Activated CD8-positive, alpha-beta T cell treated with anti-CD3 and anti-CD28 coated beads, Interleukin-2, amount 10 ng/mL, durations not matched to agents 7 days and 5 days (primary cell): ENCODE measurements around the gene TAF1. TPM values are rescaled to one million over a fixed set of nuclear protein-coding genes. Genes with fewer than 3 reads are reported as not detected.
"Not testable (repeated sequence)": the region's sequence is repeated elsewhere in the genome, so short reads cannot be mapped to it uniquely, and the experiment has no call there.

ENCODE experiments used
- ATAC-seq: fragments of 150-1000 bp; cut with Tn5 transposase; one replicate; pipeline ENCODE4 v1.10.0; 2021; ENCODE audit warnings: moderate library complexity
- CTCF ChIA-PET: fragments of 350-600 bp; sonication (Branson Sonifier 250); formaldehyde crosslinking; loops from one replicate; lab custom pipeline; 2021; ENCODE audit warnings: antibody characterized with exemption; lab: Charles Lee
- POLR2A ChIA-PET: fragments of 350-600 bp; sonication (Branson Sonifier 250); formaldehyde crosslinking; loops from one replicate; lab custom pipeline; 2021; ENCODE audit warnings: antibody characterized with exemption; lab: Charles Lee
- DNase-seq: peaks from one replicate; pipeline ENCODE4 v3.0.0-alpha.2; 2020
- H3K27ac Mint-ChIP-seq: one replicate; pipeline ENCODE4 v1.8.0; 2021; ENCODE audit warnings: mild to moderate bottlenecking, mixed read lengths
- H3K27me3 Mint-ChIP-seq: one replicate; pipeline ENCODE4 v1.8.0; 2021; ENCODE audit warnings: low read depth, mixed read lengths
- H3K36me3 Mint-ChIP-seq: one replicate; pipeline ENCODE4 v1.8.0; 2021; ENCODE audit warnings: low read depth, mixed read lengths
- H3K4me1 Mint-ChIP-seq: one replicate; pipeline ENCODE4 v1.8.0; 2021; ENCODE audit warnings: low read depth, mixed read lengths
- H3K4me3 Mint-ChIP-seq: one replicate; pipeline ENCODE4 v1.8.0; 2021; ENCODE audit warnings: mild to moderate bottlenecking, mixed read lengths
- H3K9me3 Mint-ChIP-seq: one replicate; pipeline ENCODE4 v1.8.0; 2022; ENCODE audit warnings: mixed read lengths; ENCODE audit not compliant: insufficient read depth
- total RNA-seq, 2 experiments: library from RNA; stranded (reverse); gene quantifications; one replicate each; pipeline ENCODE4 v1.2.3, GENCODE V29; 2021

TAF1 gene
- total RNA-seq, 2 experiments from 2014 or later: 35.0 to 43.6 TPM

DNA sequence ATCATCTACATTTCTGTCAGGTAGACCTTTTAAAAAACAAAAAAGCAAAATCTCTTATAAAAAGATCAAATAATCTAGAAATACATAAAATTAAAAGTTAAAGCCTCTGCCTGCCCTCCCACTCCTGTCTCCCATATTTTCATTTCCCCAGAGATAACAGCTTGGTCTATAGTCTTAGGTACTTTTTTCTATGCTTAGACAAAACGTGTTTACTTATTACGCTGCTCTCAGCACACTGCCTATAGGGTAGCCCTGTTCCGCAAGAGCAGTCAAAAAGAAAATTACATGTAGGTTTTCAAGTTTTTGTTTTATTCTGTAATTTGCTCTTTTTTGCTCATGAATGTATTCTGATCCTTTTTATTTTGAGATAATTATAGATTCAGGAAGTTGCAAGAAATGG lies 73.3 kb downstream of the TAF1 start:
- Mint-ChIP-seq H3K27ac (no peak overlapping the region), H3K4me3 (no peak overlapping the region), H3K36me3 (peaks cover 36% of the 10 kb centered on the region), H3K9me3 (no peaks in the 10 kb centered on the region), H3K27me3 (no peaks in the 10 kb centered on the region), H3K4me1 (peaks cover 4% of the 10 kb centered on the region)
- no peak for ATAC-seq
- POLR2A ChIA-PET: no interaction called here
- no peak for DNase-seq
- CTCF ChIA-PET: no interaction called here

- ATAC-seq (no peak), DNase-seq (no peak)
- peaks cover 35% of the 10 kb centered on the region for H3K36me3 Mint-ChIP-seq
- H3K9me3 Mint-ChIP-seq: no peaks in the 10 kb centered on the region
- no peaks in the 10 kb centered on the region for H3K27me3 Mint-ChIP-seq
- POLR2A ChIA-PET: no interaction called here
- no peak overlapping the region for H3K27ac Mint-ChIP-seq
- no peak overlapping the region for H3K4me3 Mint-ChIP-seq
- CTCF ChIA-PET: no interaction called here
- H3K4me1 Mint-ChIP-seq: peaks cover 4% of the 10 kb centered on the region
Observed at GRCh38 chrX:71439896-71440295, 73.7 kb downstream of the TAF1 start.

DNA sequence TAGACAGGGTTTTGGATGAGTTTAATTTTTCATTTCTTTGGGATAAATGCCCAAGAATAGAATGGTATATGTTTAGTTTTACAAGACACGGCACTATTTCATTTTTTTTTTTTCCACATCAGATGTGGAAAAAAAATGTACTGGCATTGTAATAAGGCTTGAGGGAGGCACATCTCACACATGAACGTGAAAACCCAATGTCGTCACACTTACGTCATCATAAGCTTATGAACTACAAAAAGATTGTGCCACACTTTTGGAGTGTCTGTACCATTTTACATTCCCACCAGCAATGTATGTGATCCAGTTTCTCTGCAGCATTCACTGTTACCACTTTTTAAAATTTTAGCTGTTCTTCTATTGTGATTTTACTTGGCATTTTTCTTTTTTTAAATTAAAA lies 74.2 kb downstream of the TAF1 start:
- ATAC-seq: no peak
- no peaks in the 10 kb centered on the region for H3K27me3 Mint-ChIP-seq
- peaks cover 4% of the 10 kb centered on the region for H3K4me1 Mint-ChIP-seq
- H3K4me3 Mint-ChIP-seq: no peak overlapping the region
- POLR2A ChIA-PET: no interaction called here
- peaks cover 35% of the 10 kb centered on the region for H3K36me3 Mint-ChIP-seq
- no peak overlapping the region for H3K27ac Mint-ChIP-seq
- CTCF ChIA-PET: no interaction called here
- no peak for DNase-seq
- H3K9me3 Mint-ChIP-seq: no peaks in the 10 kb centered on the region

DNA sequence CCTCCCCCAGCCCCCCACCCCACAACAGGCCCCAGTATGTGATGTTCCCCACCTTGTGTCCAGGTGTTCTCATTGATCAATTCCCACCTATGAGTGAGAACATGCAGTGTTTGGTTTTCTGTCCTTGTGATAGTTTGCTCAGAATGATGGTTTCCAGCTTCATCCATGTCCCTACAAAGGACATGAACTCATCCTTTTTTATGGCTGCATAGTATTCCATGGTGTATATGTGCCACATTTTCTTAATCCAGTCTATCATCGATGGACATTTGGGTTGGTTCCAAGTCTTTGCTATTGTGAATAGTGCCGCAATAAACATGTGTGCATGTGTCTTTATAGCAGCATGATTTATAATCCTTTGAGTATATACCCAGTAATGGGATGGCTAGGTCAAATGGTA lies 75.7 kb downstream of the TAF1 start:
- not testable (repeated sequence) for H3K4me1 Mint-ChIP-seq

DNA sequence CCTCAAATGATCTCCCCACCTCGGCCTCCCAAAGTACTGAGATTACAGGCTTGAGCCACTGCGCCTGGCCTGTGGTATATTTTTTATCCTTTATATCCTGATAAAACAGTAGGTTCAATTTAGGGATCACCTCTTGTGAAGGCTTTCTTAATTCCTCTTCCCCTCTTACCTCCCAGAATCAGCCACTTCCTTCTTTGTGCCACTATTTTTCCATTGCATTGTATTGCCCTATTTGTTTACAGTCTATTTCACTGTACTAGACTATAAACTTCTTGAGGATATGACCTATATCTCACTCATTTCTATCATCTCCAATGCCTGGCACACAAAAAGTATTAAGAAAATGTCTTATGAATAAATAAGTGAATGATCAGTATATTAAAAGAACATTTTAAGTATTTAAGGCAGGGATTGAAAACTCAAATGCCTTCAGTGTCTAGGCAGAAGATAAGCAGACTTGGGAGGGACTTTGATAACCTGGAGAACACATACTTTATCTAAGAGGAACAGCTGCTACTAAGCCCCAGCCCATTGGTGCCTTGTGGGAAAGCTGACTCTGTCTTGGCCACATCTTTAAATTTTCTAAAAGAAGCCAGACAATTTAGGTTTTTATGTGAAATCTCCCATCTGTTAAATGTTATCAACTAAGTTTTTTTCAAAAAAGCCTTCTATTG lies 84.4 kb downstream of the TAF1 start:
- POLR2A ChIA-PET: no interaction called here
- CTCF ChIA-PET: no interaction called here
- no peak overlapping the region for H3K27ac Mint-ChIP-seq
- no peaks in the 10 kb centered on the region for H3K27me3 Mint-ChIP-seq
- H3K9me3 Mint-ChIP-seq: no peaks in the 10 kb centered on the region
- no peak for ATAC-seq
- peaks cover 3% of the 10 kb centered on the region for H3K36me3 Mint-ChIP-seq
- no peak overlapping the region for H3K4me3 Mint-ChIP-seq
- no peaks in the 10 kb centered on the region for H3K4me1 Mint-ChIP-seq
- no peak for DNase-seq

More for the DNA sequence above, 75.7 kb downstream of the TAF1 start:
- H3K4me3 Mint-ChIP-seq, H3K27me3 Mint-ChIP-seq, ATAC-seq, CTCF ChIA-PET, H3K27ac Mint-ChIP-seq, POLR2A ChIA-PET, H3K9me3 Mint-ChIP-seq, DNase-seq: not testable (repeated sequence)
- peaks cover 36% of the 10 kb centered on the region for H3K36me3 Mint-ChIP-seq

DNA sequence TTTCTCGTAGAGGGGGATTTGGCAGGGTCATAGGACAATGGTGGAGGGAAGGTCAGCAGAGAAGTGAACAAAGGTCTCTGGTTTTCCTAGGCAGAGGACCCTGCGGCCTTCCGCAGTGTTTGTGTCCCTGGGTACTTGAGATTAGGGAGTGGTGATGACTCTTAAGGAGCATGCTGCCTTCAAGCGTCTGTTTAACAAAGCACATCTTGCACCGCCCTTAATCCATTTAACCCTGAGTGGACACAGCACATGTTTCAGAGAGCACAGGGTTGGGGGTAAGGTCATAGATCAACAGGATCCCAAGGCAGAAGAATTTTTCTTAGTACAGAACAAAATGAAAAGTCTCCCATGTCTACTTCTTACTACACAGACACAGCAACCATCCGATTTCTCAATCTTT lies 85.4 kb downstream of the TAF1 start:
- DNase-seq, CTCF ChIA-PET, H3K9me3 Mint-ChIP-seq, H3K27ac Mint-ChIP-seq, H3K4me1 Mint-ChIP-seq, ATAC-seq, H3K4me3 Mint-ChIP-seq, H3K36me3 Mint-ChIP-seq, POLR2A ChIA-PET, H3K27me3 Mint-ChIP-seq: not testable (repeated sequence)

GRCh38 chrX:71453056-71453455 lies 86.9 kb downstream of the TAF1 start:
- no peak overlapping the region for H3K27ac Mint-ChIP-seq
- no peak for DNase-seq
- no peak overlapping the region for H3K4me3 Mint-ChIP-seq
- peaks cover 21% of the 10 kb centered on the region for H3K36me3 Mint-ChIP-seq
- ATAC-seq: no peak
- ChIA-PET CTCF (no interaction called here), POLR2A (no interaction called here)
- H3K27me3 Mint-ChIP-seq: no peaks in the 10 kb centered on the region
- H3K4me1 Mint-ChIP-seq: no peaks in the 10 kb centered on the region
- H3K9me3 Mint-ChIP-seq: no peaks in the 10 kb centered on the region

DNA sequence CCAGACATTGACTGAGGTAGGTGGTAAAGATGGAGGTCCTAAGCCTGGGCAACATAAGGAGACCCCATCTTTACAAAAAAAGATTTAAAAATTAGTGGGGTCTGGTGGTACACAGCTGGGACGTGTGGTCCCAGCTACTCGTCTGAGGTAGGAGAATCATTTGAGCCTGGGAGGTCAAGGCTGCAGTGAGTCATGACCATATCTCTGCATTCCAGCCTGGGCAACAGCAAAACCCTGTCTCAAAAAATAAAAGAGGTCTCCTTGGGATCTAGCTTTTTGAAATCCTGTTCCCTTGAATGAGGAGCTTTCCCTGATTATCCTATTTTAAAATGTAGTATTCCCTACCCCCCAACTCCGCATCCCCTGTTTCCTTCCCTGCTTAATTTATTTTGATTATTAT lies 88.1 kb downstream of the TAF1 start:
- Mint-ChIP-seq H3K27ac (no peak overlapping the region), H3K4me1 (no peaks in the 10 kb centered on the region), H3K9me3 (no peaks in the 10 kb centered on the region), H3K4me3 (no peak overlapping the region), H3K36me3 (peaks cover 29% of the 10 kb centered on the region), H3K27me3 (no peaks in the 10 kb centered on the region)
- DNase-seq: no peak
- no peak for ATAC-seq
- ChIA-PET CTCF (no interaction called here), POLR2A (no interaction called here)

- POLR2A ChIA-PET: no interaction called here
Observed at GRCh38 chrX:71458866-71459265, 92.7 kb downstream of the TAF1 start.

GRCh38 chrX:71464968-71465367 lies 98.8 kb downstream of the TAF1 start:
- no peak for DNase-seq
- ATAC-seq: no peak
- ChIA-PET CTCF (no interaction called here), POLR2A (no interaction called here)
- no peaks in the 10 kb centered on the region for H3K4me1 Mint-ChIP-seq
- no peaks in the 10 kb centered on the region for H3K9me3 Mint-ChIP-seq
- H3K27me3 Mint-ChIP-seq: no peaks in the 10 kb centered on the region
- no peak overlapping the region for H3K27ac Mint-ChIP-seq
- H3K4me3 Mint-ChIP-seq: no peak overlapping the region
- H3K36me3 Mint-ChIP-seq: peaks cover 47% of the 10 kb centered on the region

More at GRCh38 chrX:71458866-71459265, 92.7 kb downstream of the TAF1 start:
- ATAC-seq (no peak), DNase-seq (no peak)
- Mint-ChIP-seq H3K9me3 (no peaks in the 10 kb centered on the region), H3K4me3 (no peak overlapping the region), H3K36me3 (peaks cover 56% of the 10 kb centered on the region), H3K27me3 (no peaks in the 10 kb centered on the region), H3K27ac (no peak overlapping the region), H3K4me1 (no peaks in the 10 kb centered on the region)
- CTCF ChIA-PET: no interaction called here

GRCh38 chrX:71466979-71467523 lies 100.9 kb downstream of the TAF1 start:
- H3K27me3 Mint-ChIP-seq: no peaks in the 10 kb centered on the region
- DNase-seq (no peak), ATAC-seq (no peak)
- no peaks in the 10 kb centered on the region for H3K4me1 Mint-ChIP-seq
- H3K4me3 Mint-ChIP-seq: no peak overlapping the region
- CTCF ChIA-PET: no interaction called here
- H3K27ac Mint-ChIP-seq: no peak overlapping the region
- POLR2A ChIA-PET: no interaction called here
- H3K36me3 Mint-ChIP-seq: peaks cover 33% of the 10 kb centered on the region
- H3K9me3 Mint-ChIP-seq: no peaks in the 10 kb centered on the region

DNA sequence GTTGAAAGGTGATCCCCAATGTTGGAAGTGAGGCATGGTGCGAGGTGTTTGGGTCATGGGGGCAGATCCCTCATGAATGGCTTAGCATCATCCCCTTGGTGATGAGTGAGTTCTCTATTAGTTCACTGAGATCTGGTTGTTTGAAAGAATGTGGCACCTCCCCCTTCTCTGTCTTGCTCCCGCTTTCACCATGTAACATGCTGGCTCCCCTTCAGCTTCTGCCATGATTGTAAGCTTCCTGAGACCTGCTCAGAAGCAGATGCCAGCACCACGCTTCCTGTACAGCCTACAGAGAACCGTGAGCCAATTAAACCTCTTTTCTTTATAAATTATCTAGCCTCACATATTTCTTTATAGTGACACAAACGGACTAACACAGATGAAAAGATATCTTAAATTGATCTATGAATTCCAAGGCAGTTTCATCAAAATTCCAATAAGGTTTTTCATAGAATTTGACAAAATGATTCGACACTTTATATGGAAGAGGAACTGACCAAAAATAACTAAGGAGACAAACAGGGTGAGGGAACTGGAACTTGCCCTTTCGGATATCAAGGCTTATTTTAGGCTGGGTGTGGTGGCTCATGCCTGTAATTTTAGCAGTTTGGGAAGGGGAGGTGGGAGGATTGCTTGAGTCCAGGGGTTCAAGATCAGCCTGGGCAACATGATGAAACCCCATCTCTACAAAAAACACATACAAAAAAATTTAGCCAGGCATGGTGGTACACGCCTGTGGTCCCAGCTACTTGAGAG lies 109.8 kb downstream of the TAF1 start:
- ATAC-seq: no peak
- Mint-ChIP-seq H3K36me3 (peaks cover 7% of the 10 kb centered on the region), H3K4me1 (peaks cover 4% of the 10 kb centered on the region), H3K27ac (no peak overlapping the region), H3K27me3 (no peaks in the 10 kb centered on the region), H3K4me3 (no peak overlapping the region), H3K9me3 (no peaks in the 10 kb centered on the region)
- ChIA-PET POLR2A (no interaction called here), CTCF (no interaction called here)
- DNase-seq: no peak
